Sigmoid colon (tissue), 7 donors: ENCODE results near the gene PAQR8. TPM values are rescaled to one million over a fixed set of nuclear protein-coding genes. Genes with fewer than 3 reads are reported as not detected.
A peak's percentile ranks its signal among the peaks of the same experiment; 100 is the strongest.

Experiments used
- DNase-seq: peaks from one replicate; pipeline ENCODE4 v3.0.0-alpha.2; 2019
- H3K27ac ChIP-seq, 4 donors: fragments of 200-600 bp; sonication (generic); one replicate each; pipeline ENCODE4 v1.5.1; 2016 to 2019; ENCODE audit warnings: mild to moderate bottlenecking in 1 of 4
- H3K27me3 ChIP-seq, 3 donors: fragments of 200-600 bp; sonication (generic); one replicate each; pipeline ENCODE4 v1.5.1; 2019; ENCODE audit warnings: mild to moderate bottlenecking in 1 of 3
- H3K36me3 ChIP-seq, 4 donors: fragments of 200-600 bp; sonication (generic); one replicate each; pipeline ENCODE4 v1.5.1; 2016 to 2019
- H3K4me1 ChIP-seq, 4 donors: fragments of 200-600 bp; sonication (generic); one replicate each; pipeline ENCODE4 v1.5.1; 2017 to 2019
- H3K4me3 ChIP-seq, 4 donors: fragments of 200-600 bp; sonication (generic); one replicate each; pipeline ENCODE4 v1.5.1; 2017 to 2019; ENCODE audit warnings: mild to moderate bottlenecking in 2 of 4, moderate library complexity in 1 of 4
- H3K9me3 ChIP-seq, 4 donors: fragments of 200-600 bp in 3 of 4; sonication (generic) in 3 of 4; one replicate each; pipeline versions ENCODE4 v1.5.1 to v1.6.1; 2013 to 2019
- EP300 ChIP-seq, 4 donors: sonication (generic); formaldehyde crosslinking; IDR thresholded peaks; one replicate each; pipeline ENCODE4 v1.6.1; 2017; ENCODE audit warnings: antibody characterized with exemption in 4 of 4
- POLR2A ChIP-seq, 2 donors: fragments of 450-650 bp; IDR thresholded peaks; one replicate each; pipeline ENCODE4 v1.6.1; 2016; ENCODE audit warnings: antibody characterized with exemption in 2 of 2, mild to moderate bottlenecking in 2 of 2, moderate library complexity in 2 of 2
- POLR2AphosphoS5 ChIP-seq, 4 donors: sonication (generic); formaldehyde crosslinking; IDR thresholded peaks; one replicate each; pipeline ENCODE4 v1.6.1; 2017; ENCODE audit warnings: antibody characterized with exemption in 4 of 4
- WGBS, 2 donors: extraction: QIAGEN DNeasy Blood & Tissue Kit; methylation state at CpG; one replicate each; pipeline ENCODE4 v1.1.7; 2013; 5-methylcytosine and 5-hydroxymethylcytosine counted together
- intact Hi-C: fragments of 100-400 bp; cut with DNase I; formaldehyde crosslinking; loops from one replicate; pipeline ENCODE4 v1.15.1; 2023
- polyA plus RNA-seq, 3 donors: library from polyadenylated mRNA; stranded (reverse); fragments of 200-250 nt; gene quantifications; one replicate each; pipeline ENCODE4 v1.2.3, GENCODE V29; 2013
- total RNA-seq, 4 donors: library from RNA; depleted of rRNA; stranded (reverse); fragments of >200 nt; gene quantifications; one replicate each; pipeline ENCODE4 v1.1.0, GENCODE V29; 2016
- TF ChIP-seq, protein P1 (sequence below), 4 experiments: fragments of 450-650 bp in 3 of 4; fragments of 200-600 bp in 1 of 4; IDR thresholded peaks; one replicate each; pipeline ENCODE4 v1.5.1; 2016 to 2019; ENCODE audit warnings: antibody characterized with exemption in 4 of 4, mild to moderate bottlenecking in 3 of 4, moderate library complexity in 2 of 4
- donor health status: healthy with polysubstance abuse.
- donor health status: Bipolar disorder and iron deficiency.
- donor health status: healthy.

PAQR8 gene
- total and polyA plus RNA-seq, 7 donors, result 12.2 to 49.2 (median 15.6) TPM

DNA sequence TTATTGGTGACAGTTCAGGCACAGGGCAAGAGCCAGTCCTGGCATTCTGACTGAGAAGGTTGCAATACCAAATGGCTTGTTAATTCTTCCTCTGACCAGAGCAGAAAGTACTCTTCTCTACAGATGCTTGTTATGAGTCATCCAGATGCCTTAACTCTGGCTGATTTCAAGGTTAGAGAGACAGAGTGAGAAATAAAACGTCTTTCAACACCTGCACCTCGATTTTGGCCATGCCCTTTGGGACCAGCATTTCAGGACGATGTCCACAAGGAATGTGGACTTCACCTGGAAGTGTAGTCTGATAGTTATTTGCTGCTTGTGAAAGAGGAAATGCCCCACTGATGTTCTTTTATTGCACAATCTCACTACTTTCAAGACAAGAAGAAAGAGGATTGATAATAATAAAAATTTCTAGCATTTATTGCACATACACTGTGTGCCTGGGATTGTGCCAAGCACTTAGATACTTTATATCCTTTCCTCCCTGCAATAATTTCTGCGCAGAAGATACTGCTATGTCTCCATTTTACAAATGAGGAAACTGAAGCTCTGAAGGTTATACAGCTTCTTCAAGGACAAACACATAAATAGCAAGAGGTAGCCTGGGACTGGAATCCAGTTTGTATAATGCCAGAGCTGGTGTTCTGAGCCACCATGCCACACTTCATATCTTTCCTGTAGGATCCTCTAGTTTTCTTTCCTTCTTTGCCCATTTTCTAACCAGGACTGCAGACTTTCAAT, 43.9 kb upstream of the PAQR8 start:
- 12 to 42% methylated on average over 4 of the region's 4 CpGs for WGBS, 2 donors
- TF ChIP-seq POLR2A (IDR thresholded peaks at IDR 0.05) (no peak), POLR2AphosphoS5 (IDR thresholded peaks at IDR 0.05) (no peak), EP300 (IDR thresholded peaks at IDR 0.05) (no peak)
- TF ChIP-seq, protein P1, sequence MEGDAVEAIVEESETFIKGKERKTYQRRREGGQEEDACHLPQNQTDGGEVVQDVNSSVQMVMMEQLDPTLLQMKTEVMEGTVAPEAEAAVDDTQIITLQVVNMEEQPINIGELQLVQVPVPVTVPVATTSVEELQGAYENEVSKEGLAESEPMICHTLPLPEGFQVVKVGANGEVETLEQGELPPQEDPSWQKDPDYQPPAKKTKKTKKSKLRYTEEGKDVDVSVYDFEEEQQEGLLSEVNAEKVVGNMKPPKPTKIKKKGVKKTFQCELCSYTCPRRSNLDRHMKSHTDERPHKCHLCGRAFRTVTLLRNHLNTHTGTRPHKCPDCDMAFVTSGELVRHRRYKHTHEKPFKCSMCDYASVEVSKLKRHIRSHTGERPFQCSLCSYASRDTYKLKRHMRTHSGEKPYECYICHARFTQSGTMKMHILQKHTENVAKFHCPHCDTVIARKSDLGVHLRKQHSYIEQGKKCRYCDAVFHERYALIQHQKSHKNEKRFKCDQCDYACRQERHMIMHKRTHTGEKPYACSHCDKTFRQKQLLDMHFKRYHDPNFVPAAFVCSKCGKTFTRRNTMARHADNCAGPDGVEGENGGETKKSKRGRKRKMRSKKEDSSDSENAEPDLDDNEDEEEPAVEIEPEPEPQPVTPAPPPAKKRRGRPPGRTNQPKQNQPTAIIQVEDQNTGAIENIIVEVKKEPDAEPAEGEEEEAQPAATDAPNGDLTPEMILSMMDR (IDR thresholded peaks at IDR 0.05), result no peak
- no peaks in the 10 kb centered on the region for H3K27me3 ChIP-seq
- peak overlapping the region in 1 of 4 donors; percentile 11 for H3K27ac ChIP-seq
- no peak overlapping the region for H3K4me3 ChIP-seq
- intact Hi-C loops, result no loop called here
- H3K9me3 ChIP-seq, result no peaks in the 10 kb centered on the region
- no peak for DNase-seq
- no peaks in the 10 kb centered on the region for H3K36me3 ChIP-seq
- H3K4me1 ChIP-seq, result peaks cover 0 to 14% (median 10%) of the 10 kb centered on the region in 4 donors

- Histone ChIP-seq H3K27ac (no peak overlapping the region), H3K4me3 (no peak overlapping the region), H3K9me3 (no peaks in the 10 kb centered on the region), H3K4me1 (no peaks in the 10 kb centered on the region), H3K27me3 (no peaks in the 10 kb centered on the region), H3K36me3 (no peaks in the 10 kb centered on the region)
- WGBS, 2 donors, result 87 to 94% methylated on average over 6 of the region's 6 CpGs
- TF ChIP-seq EP300 (IDR thresholded peaks at IDR 0.05), result no peak
- TF ChIP-seq POLR2AphosphoS5 (IDR thresholded peaks at IDR 0.05), result no peak
- TF ChIP-seq POLR2A (IDR thresholded peaks at IDR 0.05), result no peak
- TF ChIP-seq, protein P1 (IDR thresholded peaks at IDR 0.05), result no peak
- intact Hi-C loops, result no loop called here
- DNase-seq, result no peak
These were observed 37.8 kb upstream of the PAQR8 start for GRCh38 chr6:52324189-52324588.

DNA sequence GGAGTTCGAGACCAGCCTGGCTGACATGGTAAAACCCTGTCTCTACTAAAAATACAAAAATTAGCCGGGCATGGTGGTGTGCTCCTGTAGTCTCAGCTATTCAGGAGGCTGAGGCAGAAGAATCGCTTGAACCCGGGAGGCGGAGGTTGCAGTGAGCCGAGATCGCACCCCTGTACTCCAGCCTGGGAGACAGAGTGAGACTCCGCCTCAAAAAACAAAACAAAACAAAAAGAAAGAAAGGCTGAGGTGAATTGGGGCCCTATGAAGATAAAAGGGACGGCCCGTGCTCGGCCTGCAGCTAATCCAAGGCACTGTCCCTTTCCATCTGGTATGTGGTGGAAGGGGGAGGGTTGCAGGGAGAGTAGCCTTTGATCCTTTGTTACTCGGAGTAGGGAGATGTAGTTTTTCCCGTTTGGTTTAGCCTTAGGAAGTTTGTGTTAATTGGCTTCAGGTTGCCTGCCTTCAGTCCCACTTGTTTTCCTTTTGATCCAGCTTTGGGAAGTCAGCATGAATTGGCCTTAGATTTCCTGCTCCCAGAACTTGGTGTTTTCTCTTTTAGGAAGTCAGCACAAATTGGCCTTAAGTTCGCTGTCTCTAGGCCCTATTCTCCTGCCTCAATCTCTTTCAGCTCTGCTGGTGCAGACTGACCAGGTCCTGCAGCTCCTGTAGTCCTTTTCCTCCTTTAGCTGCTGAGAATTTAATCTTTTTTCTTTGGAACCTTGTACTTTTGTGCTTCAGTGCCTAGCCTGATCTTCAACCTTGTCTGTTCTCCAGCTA, 36.1 kb upstream of the PAQR8 start:
- Histone ChIP-seq H3K27ac (no peak overlapping the region), H3K4me3 (no peak overlapping the region), H3K9me3 (no peaks in the 10 kb centered on the region), H3K4me1 (no peaks in the 10 kb centered on the region), H3K27me3 (no peaks in the 10 kb centered on the region), H3K36me3 (no peaks in the 10 kb centered on the region)
- intact Hi-C loops, result no loop called here
- TF ChIP-seq EP300 (IDR thresholded peaks at IDR 0.05), result no peak
- TF ChIP-seq, protein P1 (IDR thresholded peaks at IDR 0.05), result no peak
- TF ChIP-seq POLR2AphosphoS5 (IDR thresholded peaks at IDR 0.05), result no peak
- TF ChIP-seq POLR2A (IDR thresholded peaks at IDR 0.05), result no peak
- WGBS, 2 donors, result 32 to 71% methylated on average over 14 of the region's 14 CpGs
- no peak for DNase-seq

DNA sequence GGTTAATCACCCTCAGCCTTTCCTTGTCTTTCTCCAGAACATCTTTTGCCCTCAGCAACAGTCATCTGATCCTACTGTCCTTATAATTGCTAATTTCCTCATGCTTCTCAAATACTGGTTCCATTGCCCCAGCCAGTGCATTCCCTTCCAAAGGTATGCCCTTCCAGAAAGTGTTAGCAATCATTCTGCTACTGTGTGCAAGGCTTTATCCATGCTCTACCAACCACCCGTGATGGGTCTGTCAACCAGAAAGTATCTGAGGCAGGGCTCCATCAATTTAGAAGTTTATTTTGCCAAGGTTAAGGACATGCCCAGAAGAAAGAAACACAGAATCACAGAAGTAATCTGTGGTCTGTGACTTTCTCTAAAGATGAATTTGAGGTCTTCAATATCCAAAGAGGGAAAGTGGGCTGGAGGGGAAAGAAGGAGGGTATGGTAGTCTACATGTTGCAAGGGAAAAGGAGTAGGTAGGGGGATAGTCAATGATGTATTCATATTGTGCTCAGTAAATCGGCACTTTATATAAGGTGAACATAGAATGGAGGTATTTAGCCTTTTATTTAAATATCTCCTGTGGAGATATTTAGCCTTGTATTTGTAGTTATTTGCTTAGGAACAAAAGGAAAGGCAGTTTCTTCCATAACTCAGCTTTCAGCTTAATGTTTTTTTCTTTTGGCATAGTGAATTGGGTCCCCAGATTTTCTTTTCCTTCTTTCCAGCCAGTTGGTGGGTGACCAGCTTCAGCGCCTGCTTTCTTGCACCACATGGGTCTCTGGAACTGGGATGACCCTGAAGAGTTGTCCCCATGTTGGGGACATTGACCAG, 35.2 kb upstream of the PAQR8 start:
- no peak for TF ChIP-seq POLR2AphosphoS5 (IDR thresholded peaks at IDR 0.05)
- TF ChIP-seq EP300 (IDR thresholded peaks at IDR 0.05), result no peak
- TF ChIP-seq, protein P1 (IDR thresholded peaks at IDR 0.05), result no peak
- no peak for TF ChIP-seq POLR2A (IDR thresholded peaks at IDR 0.05)
- 92 to 96% methylated on average over 3 of the region's 3 CpGs for WGBS, 2 donors
- Histone ChIP-seq H3K27me3 (no peaks in the 10 kb centered on the region), H3K27ac (no peak overlapping the region), H3K4me3 (no peak overlapping the region), H3K9me3 (no peaks in the 10 kb centered on the region), H3K36me3 (no peaks in the 10 kb centered on the region), H3K4me1 (no peaks in the 10 kb centered on the region)
- DNase-seq, result no peak
- intact Hi-C loops, result no loop called here
